Skeletal muscle tissue (tissue), 4 donors: ENCODE results near the gene TMEM131L. TPM values are rescaled to one million over a fixed set of nuclear protein-coding genes. Genes with fewer than 3 reads are reported as not detected.

Experiments
- H3K27ac ChIP-seq: one replicate; pipeline ENCODE4 v1.7.0; 2013; ENCODE audit warnings: mild to moderate bottlenecking, low read depth, low read length, inconsistent platforms
- H3K27me3 ChIP-seq, 3 donors: one replicate each; pipeline ENCODE4 v1.7.0; 2013; ENCODE audit warnings: low read length in 3 of 3; ENCODE audit not compliant: control insufficient read depth in 3 of 3, insufficient read depth in 3 of 3
- H3K36me3 ChIP-seq, 3 donors: one replicate each; pipeline ENCODE4 v1.7.0; 2013; ENCODE audit warnings: low read length in 3 of 3; ENCODE audit not compliant: control insufficient read depth in 3 of 3, insufficient read depth in 3 of 3
- H3K4me1 ChIP-seq, 3 donors: one replicate each; pipeline ENCODE4 v1.7.0; 2013; ENCODE audit warnings: low read length in 3 of 3, mild to moderate bottlenecking in 3 of 3; ENCODE audit not compliant: control insufficient read depth in 3 of 3, insufficient read depth in 3 of 3
- H3K4me3 ChIP-seq, 3 donors: one replicate each; pipeline ENCODE4 v1.7.0; 2013; ENCODE audit warnings: low read length in 3 of 3
- H3K9ac ChIP-seq, 3 donors: one replicate each; pipeline ENCODE4 v1.7.0; 2013; ENCODE audit warnings: low read length in 3 of 3, mild to moderate bottlenecking in 3 of 3, moderate library complexity in 2 of 3, low read depth in 1 of 3
- H3K9me3 ChIP-seq, 3 donors: one replicate each; pipeline ENCODE4 v1.7.0; 2013; ENCODE audit warnings: low read length in 3 of 3; ENCODE audit not compliant: control insufficient read depth in 3 of 3
- total RNA-seq: library from RNA; depleted of rRNA; stranded (reverse); fragments of >200 nt; gene quantifications from one replicate; pipeline ENCODE4 v1.2.3, GENCODE V29; 2014
- donor health status: Osteomylitis.

Gene TMEM131L
- total RNA-seq, 1 donor from 2014 or later, result 69.4 TPM

GRCh38 chr4:153528705-153529485, 62.7 kb downstream of the TMEM131L start:
- no peak overlapping the region for H3K9ac ChIP-seq
- H3K27me3 ChIP-seq, result no peaks in the 10 kb centered on the region
- H3K9me3 ChIP-seq, result no peaks in the 10 kb centered on the region
- no peaks in the 10 kb centered on the region for H3K36me3 ChIP-seq
- H3K4me1 ChIP-seq, result peaks cover 51 to 65% (median 58%) of the 10 kb centered on the region in 3 donors
- H3K27ac ChIP-seq, result no peak overlapping the region
- H3K4me3 ChIP-seq, result no peak overlapping the region

- Histone ChIP-seq H3K4me1 (peaks cover 44 to 59% (median 50%) of the 10 kb centered on the region in 3 donors), H3K9ac (no peak overlapping the region), H3K27ac (no peak overlapping the region), H3K9me3 (no peaks in the 10 kb centered on the region), H3K4me3 (no peak overlapping the region), H3K36me3 (no peaks in the 10 kb centered on the region), H3K27me3 (no peaks in the 10 kb centered on the region)
Observed at GRCh38 chr4:153529646-153530045, 63.5 kb downstream of the TMEM131L start.

- no peaks in the 10 kb centered on the region for H3K27me3 ChIP-seq
- peak overlapping the region in 2 of 3 donors; percentile 28 to 33 for H3K9ac ChIP-seq
- H3K27ac ChIP-seq, result peak overlapping the region; percentile 18
- H3K4me3 ChIP-seq, result no peak overlapping the region
- H3K36me3 ChIP-seq, result no peaks in the 10 kb centered on the region
- peaks cover 47 to 63% (median 54%) of the 10 kb centered on the region in 3 donors for H3K4me1 ChIP-seq
- no peaks in the 10 kb centered on the region for H3K9me3 ChIP-seq
Observed at GRCh38 chr4:153530284-153530999, 64.3 kb downstream of the TMEM131L start.

- Histone ChIP-seq H3K36me3 (no peaks in the 10 kb centered on the region), H3K4me3 (no peak overlapping the region), H3K27ac (peak overlapping the region; percentile 18), H3K27me3 (no peaks in the 10 kb centered on the region), H3K9me3 (no peaks in the 10 kb centered on the region), H3K4me1 (peaks cover 50 to 68% (median 60%) of the 10 kb centered on the region in 3 donors), H3K9ac (no peak overlapping the region)
Observed at GRCh38 chr4:153531000-153531358, 64.8 kb downstream of the TMEM131L start.

DNA sequence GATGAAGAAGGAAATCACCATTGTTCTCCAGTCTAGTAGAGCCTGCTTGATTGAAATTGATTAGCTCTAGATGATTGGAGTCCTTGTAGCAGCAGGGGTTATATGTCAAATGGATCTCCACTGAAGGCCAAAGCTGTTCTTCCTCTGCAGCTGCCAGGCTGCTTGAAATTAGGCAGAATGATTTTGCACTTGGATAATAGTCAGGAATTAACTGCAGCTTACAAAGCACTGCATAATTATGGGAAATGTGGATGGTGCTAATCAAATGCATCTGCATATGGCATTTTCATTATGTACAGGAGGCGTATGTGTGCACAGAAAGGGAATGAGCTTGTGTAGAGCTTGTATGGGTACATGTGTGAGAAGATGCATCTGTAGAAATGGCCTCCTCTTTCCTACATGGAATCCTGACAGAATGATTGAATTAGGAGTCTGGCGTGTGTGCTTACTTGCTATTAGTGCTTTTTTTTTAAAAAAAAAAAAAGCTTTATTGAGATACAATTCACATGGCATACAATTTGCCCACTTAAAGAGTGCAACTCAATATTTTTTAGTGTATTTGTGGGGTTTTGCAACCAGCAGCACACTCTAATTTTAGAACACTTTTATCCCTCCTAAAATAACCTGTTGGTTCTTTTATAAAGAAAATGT, 65.9 kb downstream of the TMEM131L start:
- Histone ChIP-seq H3K9me3 (no peaks in the 10 kb centered on the region), H3K4me1 (peaks cover 57 to 70% (median 63%) of the 10 kb centered on the region in 3 donors)

DNA sequence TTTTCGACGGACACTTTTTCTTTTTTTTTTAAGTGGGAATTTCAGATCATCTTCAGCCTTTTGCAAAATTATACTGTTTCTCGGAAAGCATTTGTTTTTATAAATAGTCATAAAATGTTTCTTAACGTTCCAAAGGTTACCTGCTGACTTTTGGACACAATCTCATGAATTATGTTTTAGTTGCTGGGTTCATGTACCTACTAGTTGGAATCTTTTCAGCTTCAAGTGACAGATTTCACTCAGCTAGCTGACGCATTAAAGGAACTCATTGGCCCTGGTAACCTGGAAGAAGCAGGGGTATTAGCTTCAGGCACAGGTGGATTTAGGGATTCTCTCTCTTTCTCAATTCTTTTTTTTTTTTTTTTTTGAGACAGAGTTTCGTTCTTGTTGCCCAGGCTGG, 66.5 kb downstream of the TMEM131L start:
- no peaks in the 10 kb centered on the region for H3K27me3 ChIP-seq
- peaks cover 60 to 70% (median 61%) of the 10 kb centered on the region in 3 donors for H3K4me1 ChIP-seq
- peak overlapping the region in 1 of 3 donors; percentile 26 for H3K9ac ChIP-seq
- H3K36me3 ChIP-seq, result no peaks in the 10 kb centered on the region
- H3K4me3 ChIP-seq, result no peak overlapping the region
- no peak overlapping the region for H3K27ac ChIP-seq
- H3K9me3 ChIP-seq, result no peaks in the 10 kb centered on the region

More for the DNA sequence above, 65.9 kb downstream of the TMEM131L start:
- H3K36me3 ChIP-seq, result no peaks in the 10 kb centered on the region
- H3K27me3 ChIP-seq, result no peaks in the 10 kb centered on the region
- peak overlapping the region; percentile 9 for H3K27ac ChIP-seq
- H3K9ac ChIP-seq, result no peak overlapping the region
- no peak overlapping the region for H3K4me3 ChIP-seq

- Histone ChIP-seq H3K27ac (no peak overlapping the region), H3K4me1 (peaks cover 66 to 71% (median 67%) of the 10 kb centered on the region in 3 donors), H3K9me3 (no peaks in the 10 kb centered on the region)
Observed at GRCh38 chr4:153533387-153533786, 67.2 kb downstream of the TMEM131L start.

DNA sequence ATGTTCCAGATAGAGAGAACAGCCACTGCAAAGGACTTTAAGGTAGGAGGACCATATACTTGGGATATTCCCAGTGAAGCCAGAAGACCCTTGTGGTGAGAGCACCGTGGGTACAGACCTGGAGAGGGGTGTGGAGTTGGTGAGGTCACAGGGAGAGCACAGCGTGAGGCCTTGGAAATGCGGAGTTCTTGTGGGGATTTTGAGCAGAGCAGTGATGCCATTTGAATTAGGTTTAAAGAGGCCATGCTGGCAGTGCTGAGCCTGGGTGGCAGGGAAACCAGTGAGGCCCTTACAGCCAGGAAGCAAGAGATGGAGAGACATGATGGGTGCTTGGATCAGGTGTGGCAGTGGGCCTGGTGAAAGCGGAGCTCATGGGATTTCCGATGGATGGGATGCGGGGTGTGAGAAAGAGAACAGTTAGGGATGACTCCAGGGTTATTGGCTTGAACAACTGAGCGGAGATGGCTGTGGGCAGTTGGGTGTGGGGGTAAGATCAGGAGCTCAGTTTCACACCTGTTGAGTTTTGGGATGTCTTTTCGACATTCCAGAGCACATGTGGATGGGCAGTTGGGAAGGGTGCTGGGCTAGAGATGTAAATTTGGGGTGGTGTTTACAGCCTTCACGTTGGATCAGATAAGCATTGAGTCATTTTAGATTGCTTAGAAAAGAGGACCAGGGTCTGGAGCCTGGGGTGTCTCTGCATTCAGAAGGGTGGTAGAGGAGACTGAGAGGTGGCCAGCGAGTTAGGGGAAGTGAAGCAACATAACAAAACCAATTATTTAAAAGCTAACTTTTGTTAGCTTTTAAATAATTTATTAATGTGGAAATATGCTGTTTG, 68.9 kb downstream of the TMEM131L start:
- H3K9ac ChIP-seq, result no peak overlapping the region
- no peaks in the 10 kb centered on the region for H3K9me3 ChIP-seq
- peaks cover 70 to 72% (median 71%) of the 10 kb centered on the region in 3 donors for H3K4me1 ChIP-seq
- no peak overlapping the region for H3K4me3 ChIP-seq
- no peak overlapping the region for H3K27ac ChIP-seq
- H3K27me3 ChIP-seq, result no peaks in the 10 kb centered on the region
- no peaks in the 10 kb centered on the region for H3K36me3 ChIP-seq

More at GRCh38 chr4:153533387-153533786, 67.2 kb downstream of the TMEM131L start:
- Histone ChIP-seq H3K9ac (no peak overlapping the region), H3K27me3 (no peaks in the 10 kb centered on the region), H3K36me3 (no peaks in the 10 kb centered on the region), H3K4me3 (no peak overlapping the region)

GRCh38 chr4:153535772-153536513, 69.8 kb downstream of the TMEM131L start:
- H3K4me1 ChIP-seq, result peaks cover 60 to 72% (median 67%) of the 10 kb centered on the region in 3 donors
- H3K9me3 ChIP-seq, result no peaks in the 10 kb centered on the region
- H3K9ac ChIP-seq, result no peak overlapping the region
- no peak overlapping the region for H3K4me3 ChIP-seq
- no peak overlapping the region for H3K27ac ChIP-seq
- H3K36me3 ChIP-seq, result no peaks in the 10 kb centered on the region
- H3K27me3 ChIP-seq, result no peaks in the 10 kb centered on the region
